K562 (cell line): ENCODE measurements around the gene MERTK.

Experiments used
- CEBPG ChIP-seq, 3 experiments: fragments of 200-800 bp in 1 of 3; sonication (Bioruptor generic) in 1 of 3; sonication (generic) in 1 of 3; formaldehyde crosslinking in 1 of 3; IDR thresholded peaks in 2 of 3; conservative IDR thresholded peaks in 1 of 3; 2 replicates each; pipeline versions ENCODE4 v1.6.1 to v1.8.0; 2016 to 2022; ENCODE audit warnings: missing compliant biosample characterization in 2 of 3, missing genetic modification characterization in 2 of 3, mild to moderate bottlenecking in 1 of 3, missing genetic modification reagents in 1 of 3
- JUNB ChIP-seq: fragments of 450-650 bp; formaldehyde crosslinking; conservative IDR thresholded peaks from 2 replicates; pipeline ENCODE4 v1.4.0; 2020; ENCODE audit warnings: mild to moderate bottlenecking
- TAF1 ChIP-seq: IDR thresholded peaks from 2 replicates; pipeline ENCODE4 v1.6.1; 2011; ENCODE audit warnings: mild to moderate bottlenecking, low read length, moderate library complexity; ENCODE audit not compliant: insufficient read depth, control insufficient read depth, severe bottlenecking; ENCODE audit errors: extremely low read depth
- TCF7L2 ChIP-seq: fragments of 150-350 bp; IDR thresholded peaks from 2 replicates; pipeline ENCODE4 v1.6.1; 2016; ENCODE audit warnings: low read depth, mild to moderate bottlenecking, low read length, moderate library complexity
- TEAD2 ChIP-seq: fragments of 450-650 bp; IDR thresholded peaks from 2 replicates; pipeline ENCODE4 v1.6.1; 2016; ENCODE audit warnings: missing genetic modification characterization, control low read depth, missing compliant biosample characterization
- TF ChIP-seq, protein P1 (sequence below), 3 experiments: IDR thresholded peaks in 2 of 3; conservative IDR thresholded peaks in 1 of 3; 2 replicates each; pipeline ENCODE4 v1.5.1; 2011 to 2012; ENCODE audit warnings: low read length in 3 of 3, mild to moderate bottlenecking in 3 of 3, control low read depth in 2 of 3, improper control_type of control experiment in 1 of 3, inconsistent platforms in 1 of 3, low read depth in 1 of 3, mixed read lengths in 1 of 3, moderate library complexity in 1 of 3; ENCODE audit not compliant: insufficient read depth in 2 of 3
- TF ChIP-seq, protein P2 (sequence below): fragments of 450-650 bp; formaldehyde crosslinking; IDR thresholded peaks from 2 replicates; pipeline ENCODE4 v1.4.0; 2022; ENCODE audit warnings: missing genetic modification characterization

DNA sequence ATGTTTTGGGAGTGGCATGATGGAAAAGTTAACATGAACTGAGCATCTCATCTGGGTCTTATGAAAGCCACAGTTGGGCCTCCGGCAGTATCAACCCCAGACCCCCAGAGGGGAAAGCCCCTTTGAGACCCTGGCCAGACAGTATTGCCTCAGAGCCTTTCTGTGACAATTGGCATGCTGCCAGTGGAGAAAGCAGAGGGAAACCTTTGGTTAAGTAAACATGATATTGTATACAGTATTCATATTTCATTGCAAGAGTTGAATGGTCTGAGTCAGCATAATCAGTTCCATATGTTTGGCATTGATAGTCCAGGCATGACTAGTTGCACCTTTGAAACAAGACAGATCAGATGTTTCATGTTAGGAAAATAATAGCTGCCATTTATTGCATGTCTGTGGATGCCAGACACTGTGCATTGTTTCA lies 20.0 kb downstream of the MERTK start:
- TF ChIP-seq, protein P1, sequence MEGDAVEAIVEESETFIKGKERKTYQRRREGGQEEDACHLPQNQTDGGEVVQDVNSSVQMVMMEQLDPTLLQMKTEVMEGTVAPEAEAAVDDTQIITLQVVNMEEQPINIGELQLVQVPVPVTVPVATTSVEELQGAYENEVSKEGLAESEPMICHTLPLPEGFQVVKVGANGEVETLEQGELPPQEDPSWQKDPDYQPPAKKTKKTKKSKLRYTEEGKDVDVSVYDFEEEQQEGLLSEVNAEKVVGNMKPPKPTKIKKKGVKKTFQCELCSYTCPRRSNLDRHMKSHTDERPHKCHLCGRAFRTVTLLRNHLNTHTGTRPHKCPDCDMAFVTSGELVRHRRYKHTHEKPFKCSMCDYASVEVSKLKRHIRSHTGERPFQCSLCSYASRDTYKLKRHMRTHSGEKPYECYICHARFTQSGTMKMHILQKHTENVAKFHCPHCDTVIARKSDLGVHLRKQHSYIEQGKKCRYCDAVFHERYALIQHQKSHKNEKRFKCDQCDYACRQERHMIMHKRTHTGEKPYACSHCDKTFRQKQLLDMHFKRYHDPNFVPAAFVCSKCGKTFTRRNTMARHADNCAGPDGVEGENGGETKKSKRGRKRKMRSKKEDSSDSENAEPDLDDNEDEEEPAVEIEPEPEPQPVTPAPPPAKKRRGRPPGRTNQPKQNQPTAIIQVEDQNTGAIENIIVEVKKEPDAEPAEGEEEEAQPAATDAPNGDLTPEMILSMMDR (IDR thresholded peaks at IDR 0.05 in 2 of 3, conservative IDR thresholded peaks at IDR 0.05 in 1 of 3; ENCODE audit: insufficient read depth in 2 of 3, low read depth in 1 of 3, low read length in 3 of 3): no peak
- TF ChIP-seq TEAD2 (tag): no peak
- TF ChIP-seq TAF1: no peak
- TF ChIP-seq CEBPG (CRISPR knock-in tag; IDR thresholded peaks at IDR 0.05): 0 out of 2 replicates have a peak, but pooled peaks have one; percentile 19
- no peak for TF ChIP-seq CEBPG (tag; conservative IDR thresholded peaks at IDR 0.05 in 1 of 2, IDR thresholded peaks at IDR 0.05 in 1 of 2)
- no peak for TF ChIP-seq TCF7L2
- TF ChIP-seq JUNB (CRISPR knock-in tag): no peak
- TF ChIP-seq, protein P2, sequence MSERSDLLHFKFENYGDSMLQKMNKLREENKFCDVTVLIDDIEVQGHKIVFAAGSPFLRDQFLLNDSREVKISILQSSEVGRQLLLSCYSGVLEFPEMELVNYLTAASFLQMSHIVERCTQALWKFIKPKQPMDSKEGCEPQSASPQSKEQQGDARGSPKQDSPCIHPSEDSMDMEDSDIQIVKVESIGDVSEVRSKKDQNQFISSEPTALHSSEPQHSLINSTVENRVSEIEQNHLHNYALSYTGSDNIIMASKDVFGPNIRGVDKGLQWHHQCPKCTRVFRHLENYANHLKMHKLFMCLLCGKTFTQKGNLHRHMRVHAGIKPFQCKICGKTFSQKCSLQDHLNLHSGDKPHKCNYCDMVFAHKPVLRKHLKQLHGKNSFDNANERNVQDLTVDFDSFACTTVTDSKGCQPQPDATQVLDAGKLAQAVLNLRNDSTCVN (CRISPR knock-in tag): no peak
